Sigmoid colon (tissue), 7 donors: ENCODE data around the gene CCDC59. TPM values are rescaled to one million over a fixed set of nuclear protein-coding genes. Genes with fewer than 3 reads are reported as not detected.

Experiments used
- DNase-seq: peaks from one replicate; pipeline ENCODE4 v3.0.0-alpha.2; 2019
- H3K27ac ChIP-seq, 4 donors: fragments of 200-600 bp; sonication (generic); one replicate each; pipeline ENCODE4 v1.5.1; 2016 to 2019; ENCODE audit warnings: mild to moderate bottlenecking in 1 of 4
- H3K27me3 ChIP-seq, 3 donors: fragments of 200-600 bp; sonication (generic); one replicate each; pipeline ENCODE4 v1.5.1; 2019; ENCODE audit warnings: mild to moderate bottlenecking in 1 of 3
- H3K36me3 ChIP-seq, 4 donors: fragments of 200-600 bp; sonication (generic); one replicate each; pipeline ENCODE4 v1.5.1; 2016 to 2019
- H3K4me1 ChIP-seq, 4 donors: fragments of 200-600 bp; sonication (generic); one replicate each; pipeline ENCODE4 v1.5.1; 2017 to 2019
- H3K4me3 ChIP-seq, 4 donors: fragments of 200-600 bp; sonication (generic); one replicate each; pipeline ENCODE4 v1.5.1; 2017 to 2019; ENCODE audit warnings: mild to moderate bottlenecking in 2 of 4, moderate library complexity in 1 of 4
- H3K9me3 ChIP-seq, 4 donors: fragments of 200-600 bp in 3 of 4; sonication (generic) in 3 of 4; one replicate each; pipeline versions ENCODE4 v1.5.1 to v1.6.1; 2013 to 2019
- EP300 ChIP-seq, 4 donors: sonication (generic); formaldehyde crosslinking; IDR thresholded peaks; one replicate each; pipeline ENCODE4 v1.6.1; 2017; ENCODE audit warnings: antibody characterized with exemption in 4 of 4
- POLR2A ChIP-seq, 2 donors: fragments of 450-650 bp; IDR thresholded peaks; one replicate each; pipeline ENCODE4 v1.6.1; 2016; ENCODE audit warnings: antibody characterized with exemption in 2 of 2, mild to moderate bottlenecking in 2 of 2, moderate library complexity in 2 of 2
- POLR2AphosphoS5 ChIP-seq, 4 donors: sonication (generic); formaldehyde crosslinking; IDR thresholded peaks; one replicate each; pipeline ENCODE4 v1.6.1; 2017; ENCODE audit warnings: antibody characterized with exemption in 4 of 4
- WGBS, 2 donors: extraction: QIAGEN DNeasy Blood & Tissue Kit; methylation state at CpG; one replicate each; pipeline ENCODE4 v1.1.7; 2013; 5-methylcytosine and 5-hydroxymethylcytosine counted together
- intact Hi-C: fragments of 100-400 bp; cut with DNase I; formaldehyde crosslinking; loops from one replicate; pipeline ENCODE4 v1.15.1; 2023
- polyA plus RNA-seq, 3 donors: library from polyadenylated mRNA; stranded (reverse); fragments of 200-250 nt; gene quantifications; one replicate each; pipeline ENCODE4 v1.2.3, GENCODE V29; 2013
- total RNA-seq, 4 donors: library from RNA; depleted of rRNA; stranded (reverse); fragments of >200 nt; gene quantifications; one replicate each; pipeline ENCODE4 v1.1.0, GENCODE V29; 2016
- TF ChIP-seq, protein P1 (sequence below), 4 experiments: fragments of 450-650 bp in 3 of 4; fragments of 200-600 bp in 1 of 4; IDR thresholded peaks; one replicate each; pipeline ENCODE4 v1.5.1; 2016 to 2019; ENCODE audit warnings: antibody characterized with exemption in 4 of 4, mild to moderate bottlenecking in 3 of 4, moderate library complexity in 2 of 4
- donor health status: healthy with polysubstance abuse.
- donor health status: Bipolar disorder and iron deficiency.
- donor health status: healthy.

CCDC59 gene
- total and polyA plus RNA-seq, 7 donors, result 40.2 to 91.8 (median 60.4) TPM

DNA sequence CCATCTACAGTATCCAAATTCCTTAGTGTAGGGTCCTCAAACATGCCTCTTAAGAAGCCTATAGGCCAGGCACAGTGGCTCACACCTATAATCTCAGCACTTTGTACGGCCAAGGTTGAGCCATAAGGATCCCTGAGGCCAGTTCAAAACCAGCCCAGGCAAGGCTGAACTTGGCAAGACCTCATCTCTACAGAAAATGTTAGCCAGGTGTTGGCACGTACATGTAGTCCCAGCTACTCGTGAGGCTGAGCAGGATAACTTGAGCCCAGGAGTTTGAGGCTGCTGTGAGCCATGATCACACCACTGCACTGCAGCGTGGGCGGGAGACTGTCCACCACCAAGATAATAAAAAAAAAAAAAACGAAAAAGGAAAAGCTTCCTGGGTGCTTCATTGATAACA, 6.8 kb downstream of the CCDC59 start:
- H3K36me3 ChIP-seq, result peaks cover 0 to 84% (median 17%) of the 10 kb centered on the region in 4 donors
- no peak overlapping the region for H3K27ac ChIP-seq
- intact Hi-C loops, result loop anchor here (10.0 kb wide), 1 partner anchor 1937 kb away; no protein-coding TSS in a partner anchor
- H3K4me3 ChIP-seq, result no peak overlapping the region
- no peaks in the 10 kb centered on the region for H3K27me3 ChIP-seq
- no peaks in the 10 kb centered on the region for H3K9me3 ChIP-seq
- TF ChIP-seq POLR2AphosphoS5 (IDR thresholded peaks at IDR 0.05), result no peak
- TF ChIP-seq EP300 (IDR thresholded peaks at IDR 0.05), result no peak
- no peak for TF ChIP-seq POLR2A (IDR thresholded peaks at IDR 0.05)
- DNase-seq, result no peak
- 85 to 92% methylated on average over 6 of the region's 6 CpGs for WGBS, 2 donors
- H3K4me1 ChIP-seq, result peaks cover 0 to 10% (median 10%) of the 10 kb centered on the region in 4 donors

DNA sequence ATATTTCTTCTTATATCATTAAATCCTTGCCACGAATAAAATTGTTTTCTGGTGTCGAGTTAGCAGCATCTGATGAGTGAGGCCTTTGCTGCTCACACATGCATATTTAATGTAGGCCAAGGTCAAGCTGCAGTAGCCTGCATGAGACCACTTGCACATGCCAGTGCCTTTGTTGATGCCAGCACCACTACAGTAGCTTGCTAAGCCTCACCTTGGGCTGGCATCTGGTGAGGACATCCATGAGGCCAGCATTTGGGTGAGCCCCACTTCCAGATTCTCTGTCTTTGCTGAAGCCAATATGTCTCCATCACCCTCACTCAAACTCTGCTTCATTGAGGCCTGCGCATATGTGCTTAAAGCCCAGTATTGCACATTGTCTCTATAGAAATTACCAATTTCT, 8.0 kb downstream of the CCDC59 start:
- H3K27ac ChIP-seq, result no peak overlapping the region

DNA sequence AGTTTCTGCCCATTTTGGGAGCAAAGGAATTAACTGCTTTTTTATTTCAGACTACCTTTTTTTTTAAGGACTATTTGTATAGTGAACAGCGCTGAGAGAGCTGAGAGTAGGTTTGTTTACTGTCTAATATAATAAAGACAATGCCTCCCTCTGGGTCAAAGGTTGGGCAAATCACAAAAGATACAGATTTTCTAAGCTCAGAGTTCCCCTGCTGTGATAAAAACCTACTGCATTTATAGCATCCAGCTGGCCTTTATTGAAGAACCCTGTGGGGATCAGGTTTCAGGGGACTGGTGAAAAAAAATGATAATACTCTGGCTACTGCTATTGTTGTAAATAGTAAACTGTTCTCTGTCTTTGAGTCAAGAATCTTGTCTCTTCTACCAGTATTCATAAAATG, 28.7 kb downstream of the CCDC59 start:
- Histone ChIP-seq H3K27ac (no peak overlapping the region), H3K36me3 (no peaks in the 10 kb centered on the region), H3K4me1 (no peaks in the 10 kb centered on the region), H3K4me3 (no peak overlapping the region), H3K9me3 (no peaks in the 10 kb centered on the region), H3K27me3 (no peaks in the 10 kb centered on the region)
- TF ChIP-seq POLR2A (IDR thresholded peaks at IDR 0.05), result no peak
- TF ChIP-seq, protein P1, sequence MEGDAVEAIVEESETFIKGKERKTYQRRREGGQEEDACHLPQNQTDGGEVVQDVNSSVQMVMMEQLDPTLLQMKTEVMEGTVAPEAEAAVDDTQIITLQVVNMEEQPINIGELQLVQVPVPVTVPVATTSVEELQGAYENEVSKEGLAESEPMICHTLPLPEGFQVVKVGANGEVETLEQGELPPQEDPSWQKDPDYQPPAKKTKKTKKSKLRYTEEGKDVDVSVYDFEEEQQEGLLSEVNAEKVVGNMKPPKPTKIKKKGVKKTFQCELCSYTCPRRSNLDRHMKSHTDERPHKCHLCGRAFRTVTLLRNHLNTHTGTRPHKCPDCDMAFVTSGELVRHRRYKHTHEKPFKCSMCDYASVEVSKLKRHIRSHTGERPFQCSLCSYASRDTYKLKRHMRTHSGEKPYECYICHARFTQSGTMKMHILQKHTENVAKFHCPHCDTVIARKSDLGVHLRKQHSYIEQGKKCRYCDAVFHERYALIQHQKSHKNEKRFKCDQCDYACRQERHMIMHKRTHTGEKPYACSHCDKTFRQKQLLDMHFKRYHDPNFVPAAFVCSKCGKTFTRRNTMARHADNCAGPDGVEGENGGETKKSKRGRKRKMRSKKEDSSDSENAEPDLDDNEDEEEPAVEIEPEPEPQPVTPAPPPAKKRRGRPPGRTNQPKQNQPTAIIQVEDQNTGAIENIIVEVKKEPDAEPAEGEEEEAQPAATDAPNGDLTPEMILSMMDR (IDR thresholded peaks at IDR 0.05), result no peak
- no peak for TF ChIP-seq EP300 (IDR thresholded peaks at IDR 0.05)
- no peak for TF ChIP-seq POLR2AphosphoS5 (IDR thresholded peaks at IDR 0.05)
- DNase-seq, result no peak
- WGBS, 2 donors, result 9 to 29% methylated on average over 1 of the region's 1 CpG
- intact Hi-C loops, result loop anchor here (5.0 kb wide), 1 partner anchor 682 kb away; no protein-coding TSS in a partner anchor

More for the DNA sequence above, 8.0 kb downstream of the CCDC59 start:
- intact Hi-C loops, result loop anchor here (10.0 kb wide), 1 partner anchor 1935 kb away; no protein-coding TSS in a partner anchor
- TF ChIP-seq EP300 (IDR thresholded peaks at IDR 0.05) (no peak), POLR2AphosphoS5 (IDR thresholded peaks at IDR 0.05) (no peak), POLR2A (IDR thresholded peaks at IDR 0.05) (no peak)
- TF ChIP-seq, protein P1 (IDR thresholded peaks at IDR 0.05), result no peak
- Histone ChIP-seq H3K27me3 (no peaks in the 10 kb centered on the region), H3K9me3 (no peaks in the 10 kb centered on the region), H3K36me3 (peaks cover 0 to 72% (median 17%) of the 10 kb centered on the region in 4 donors), H3K4me1 (no peaks in the 10 kb centered on the region), H3K4me3 (no peak overlapping the region)
- 97 to 98% methylated on average over 3 of the region's 3 CpGs for WGBS, 2 donors
- no peak for DNase-seq

DNA sequence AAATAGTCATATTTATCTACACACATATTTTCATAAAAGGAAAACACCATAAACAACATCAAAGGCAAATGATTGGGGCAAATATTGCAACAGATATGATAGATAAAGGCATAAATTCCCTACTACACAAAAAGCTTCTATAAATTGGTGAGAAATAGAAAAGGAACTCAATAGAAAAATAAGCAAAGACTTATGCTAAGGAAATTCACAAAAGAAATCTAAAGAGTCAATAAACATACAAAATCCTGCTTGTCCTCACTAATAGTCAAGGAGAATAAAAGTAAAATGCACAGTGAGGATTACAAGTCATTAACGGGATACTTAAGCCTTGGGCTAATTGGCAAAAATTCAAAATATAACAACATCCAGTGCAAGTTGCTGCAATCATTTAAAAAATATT, 30.3 kb downstream of the CCDC59 start:
- Histone ChIP-seq H3K27me3 (no peaks in the 10 kb centered on the region), H3K4me1 (no peaks in the 10 kb centered on the region), H3K36me3 (no peaks in the 10 kb centered on the region), H3K4me3 (no peak overlapping the region), H3K9me3 (no peaks in the 10 kb centered on the region), H3K27ac (no peak overlapping the region)
- no peak for TF ChIP-seq POLR2AphosphoS5 (IDR thresholded peaks at IDR 0.05)
- TF ChIP-seq, protein P1 (IDR thresholded peaks at IDR 0.05), result no peak
- TF ChIP-seq POLR2A (IDR thresholded peaks at IDR 0.05), result no peak
- intact Hi-C loops, result loop anchor here (5.0 kb wide), 1 partner anchor 681 kb away; no protein-coding TSS in a partner anchor
- WGBS, 2 donors, result 80 to 88% methylated on average over 1 of the region's 1 CpG
- DNase-seq, result no peak

DNA sequence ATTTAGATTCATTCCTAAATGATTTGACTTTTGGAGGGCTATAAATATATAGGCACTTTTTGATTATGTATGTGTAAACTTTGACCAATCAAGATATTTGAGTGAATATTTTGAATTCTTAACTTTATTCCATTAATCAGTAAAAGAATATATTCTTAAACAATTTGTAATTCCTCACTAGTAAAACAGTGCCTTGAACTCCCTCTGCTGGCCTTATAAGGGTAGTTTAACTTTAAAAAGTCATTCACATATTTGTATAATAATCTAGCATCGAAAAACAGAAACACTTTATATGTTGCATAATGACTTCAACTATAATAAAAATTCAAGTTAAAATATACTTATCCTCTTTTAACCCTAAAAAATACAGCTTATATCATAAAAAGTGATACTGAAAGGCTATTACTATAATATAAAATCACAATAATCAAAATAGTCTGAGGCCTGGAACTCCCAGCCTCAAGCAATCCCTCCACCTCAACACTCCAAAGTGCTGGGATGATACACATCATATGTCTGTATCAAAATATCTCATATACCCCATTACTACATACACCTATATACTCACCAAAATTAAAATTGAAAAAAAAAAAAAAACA, 31.2 kb downstream of the CCDC59 start:
- TF ChIP-seq POLR2A (IDR thresholded peaks at IDR 0.05) (no peak), POLR2AphosphoS5 (IDR thresholded peaks at IDR 0.05) (no peak), EP300 (IDR thresholded peaks at IDR 0.05) (no peak)
- TF ChIP-seq, protein P1 (IDR thresholded peaks at IDR 0.05), result peak in 2 of 4 experiments; percentile 14 to 23
- intact Hi-C loops, result loop anchor here (5.0 kb wide), 1 partner anchor 680 kb away; no protein-coding TSS in a partner anchor
- Histone ChIP-seq H3K4me1 (no peaks in the 10 kb centered on the region), H3K9me3 (no peaks in the 10 kb centered on the region), H3K27me3 (no peaks in the 10 kb centered on the region), H3K27ac (no peak overlapping the region), H3K36me3 (no peaks in the 10 kb centered on the region), H3K4me3 (no peak overlapping the region)
- WGBS, 2 donors, result 6 to 19% methylated on average over 1 of the region's 1 CpG
- DNase-seq, result no peak
